ENCODE data around the gene SEZ6L. TPM values are rescaled to one million over a fixed set of nuclear protein-coding genes. Genes with fewer than 3 reads are reported as not detected.

The SEZ6L gene
- polyA plus RNA-seq, 2 of the 4 experiments (the other 2 are of a cell fraction) = not detected

DNA sequence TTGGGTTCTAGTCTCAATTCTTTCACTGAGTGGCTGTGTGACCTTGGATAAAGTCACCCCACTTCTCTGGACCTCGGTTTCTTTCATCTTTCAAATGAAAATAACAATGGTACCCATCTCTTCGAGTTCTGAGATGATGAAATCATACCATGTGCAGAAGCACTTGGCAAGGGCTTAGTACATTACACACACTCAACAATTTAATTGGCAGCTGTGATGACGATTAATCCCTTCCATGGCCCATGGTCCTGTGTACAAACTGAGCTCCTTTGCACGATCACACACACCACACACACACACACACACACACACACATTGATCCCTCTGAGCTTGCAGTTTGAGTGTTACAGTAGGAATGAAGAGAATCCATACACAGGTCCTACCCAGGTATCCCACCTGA lies 156.4 kb downstream of the SEZ6L start:
- no peak for ATAC-seq
- no peak for DNase-seq (ENCODE audit: low read depth in 1 of 2, low spot score in 1 of 2)
- no peaks in the 10 kb centered on the region for H3K9me3 ChIP-seq

DNA sequence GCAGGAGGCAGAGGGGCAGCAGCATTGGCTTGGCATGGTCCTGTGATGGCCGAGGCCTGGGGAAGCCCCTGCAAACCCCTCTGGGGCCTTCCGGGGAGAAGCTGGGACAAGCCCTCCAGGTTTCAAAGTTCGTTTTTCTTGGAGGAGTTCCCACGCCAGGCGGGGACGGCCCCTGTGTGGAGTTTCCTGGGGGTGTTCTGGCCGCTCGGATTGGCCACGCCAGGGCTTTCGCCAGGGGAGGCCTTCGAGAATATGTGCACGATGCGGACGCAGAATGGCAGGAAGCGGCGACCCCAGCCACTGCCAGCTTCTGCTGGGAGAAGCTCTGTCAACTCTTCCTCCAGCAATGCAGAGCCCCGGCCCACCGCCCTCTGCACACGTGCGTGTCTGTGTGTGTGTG lies 157.5 kb downstream of the SEZ6L start:
- ATAC-seq (no peak), DNase-seq (ENCODE audit: low read depth in 1 of 2, low spot score in 1 of 2) (no peak), FAIRE-seq (no peak)
- Histone ChIP-seq H3K27ac (no peak overlapping the region), H3K4me1 (no peaks in the 10 kb centered on the region), H3K9me3 (no peaks in the 10 kb centered on the region), H3K4me2 (no peak overlapping the region), H3K4me3 (no peak overlapping the region)
- ChIA-PET POLR2A (no interaction called here), CTCF (interaction anchor here (1.3 kb wide), 1 partner anchor 153 kb away, joined by 3 read pairs; no protein-coding TSS in a partner anchor)
- TF ChIP-seq, protein P1, sequence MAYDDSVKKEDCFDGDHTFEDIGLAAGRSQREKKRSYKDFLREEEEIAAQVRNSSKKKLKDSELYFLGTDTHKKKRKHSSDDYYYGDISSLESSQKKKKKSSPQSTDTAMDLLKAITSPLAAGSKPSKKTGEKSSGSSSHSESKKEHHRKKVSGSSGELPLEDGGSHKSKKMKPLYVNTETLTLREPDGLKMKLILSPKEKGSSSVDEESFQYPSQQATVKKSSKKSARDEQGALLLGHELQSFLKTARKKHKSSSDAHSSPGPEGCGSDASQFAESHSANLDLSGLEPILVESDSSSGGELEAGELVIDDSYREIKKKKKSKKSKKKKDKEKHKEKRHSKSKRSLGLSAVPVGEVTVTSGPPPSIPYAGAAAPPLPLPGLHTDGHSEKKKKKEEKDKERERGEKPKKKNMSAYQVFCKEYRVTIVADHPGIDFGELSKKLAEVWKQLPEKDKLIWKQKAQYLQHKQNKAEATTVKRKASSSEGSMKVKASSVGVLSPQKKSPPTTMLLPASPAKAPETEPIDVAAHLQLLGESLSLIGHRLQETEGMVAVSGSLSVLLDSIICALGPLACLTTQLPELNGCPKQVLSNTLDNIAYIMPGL (CRISPR knock-in tag; IDR thresholded peaks at IDR 0.05; ENCODE audit: borderline replicate concordance) = no peak
- TF ChIP-seq RARB (CRISPR knock-in tag; IDR thresholded peaks at IDR 0.05) = no peak
- no peak for TF ChIP-seq NPAS2 (CRISPR knock-in tag; IDR thresholded peaks at IDR 0.05; ENCODE audit: borderline replicate concordance)
- 36% methylated on average over 3 of the region's 20 CpGs for WGBS (ENCODE audit: missing lambda C conversion rate)

More for the DNA sequence above, 156.4 kb downstream of the SEZ6L start:
- TF ChIP-seq REST (IDR thresholded peaks at IDR 0.05) (no peak), ELK1 (IDR thresholded peaks at IDR 0.05; ENCODE audit: low read depth, low read length) (no peak), KDM1A (IDR thresholded peaks at IDR 0.05; ENCODE audit: low read depth) (no peak), MYC (IDR thresholded peaks at IDR 0.05; ENCODE audit: borderline replicate concordance, low read length) (no peak)
- 3% methylated on average over 4 of the region's 4 CpGs for WGBS (ENCODE audit: missing lambda C conversion rate)
- ChIA-PET POLR2A (no interaction called here), CTCF (interaction anchor here (0.8 to 1.9 kb wide), 3 partner anchors 9 to 153 kb away, joined by 3 to 5 read pairs (median 3); no protein-coding TSS in a partner anchor)
- Histone ChIP-seq H3K27ac (no peak overlapping the region), H3K4me3 (no peak overlapping the region), H3K4me1 (no peaks in the 10 kb centered on the region), H3K4me2 (no peak overlapping the region)
- no peak for FAIRE-seq

DNA sequence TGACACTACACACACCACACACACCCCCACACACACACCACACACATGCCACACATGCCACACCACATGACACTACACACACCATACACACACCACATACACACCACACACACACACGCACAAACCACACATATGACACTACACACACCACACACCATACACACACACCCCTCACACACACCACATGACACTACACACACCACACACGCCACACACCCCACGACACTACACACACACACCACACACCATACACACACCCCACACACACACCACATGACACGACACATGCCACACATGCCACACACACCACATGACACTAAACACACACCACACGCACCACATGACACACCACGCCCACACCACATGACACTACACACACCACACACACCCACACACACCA lies 158.0 kb downstream of the SEZ6L start:
- no peaks in the 10 kb centered on the region for H3K9me3 ChIP-seq
- ChIA-PET CTCF (interaction anchor here (1.3 kb wide), 1 partner anchor 154 kb away, joined by 3 read pairs; no protein-coding TSS in a partner anchor), POLR2A (no interaction called here)
- H3K4me3 ChIP-seq = no peak overlapping the region
- H3K27ac ChIP-seq = no peak overlapping the region
- no peaks in the 10 kb centered on the region for H3K4me1 ChIP-seq
- no peak overlapping the region for H3K4me2 ChIP-seq
- DNase-seq (ENCODE audit: low read depth in 1 of 2, low spot score in 1 of 2) = no peak
- no peak for FAIRE-seq
- 22% methylated on average over 6 of the region's 6 CpGs for WGBS (ENCODE audit: missing lambda C conversion rate)
- no peak for TF ChIP-seq PHF8 (IDR thresholded peaks at IDR 0.05; ENCODE audit: borderline replicate concordance, low read depth)
- TF ChIP-seq, protein P2, sequence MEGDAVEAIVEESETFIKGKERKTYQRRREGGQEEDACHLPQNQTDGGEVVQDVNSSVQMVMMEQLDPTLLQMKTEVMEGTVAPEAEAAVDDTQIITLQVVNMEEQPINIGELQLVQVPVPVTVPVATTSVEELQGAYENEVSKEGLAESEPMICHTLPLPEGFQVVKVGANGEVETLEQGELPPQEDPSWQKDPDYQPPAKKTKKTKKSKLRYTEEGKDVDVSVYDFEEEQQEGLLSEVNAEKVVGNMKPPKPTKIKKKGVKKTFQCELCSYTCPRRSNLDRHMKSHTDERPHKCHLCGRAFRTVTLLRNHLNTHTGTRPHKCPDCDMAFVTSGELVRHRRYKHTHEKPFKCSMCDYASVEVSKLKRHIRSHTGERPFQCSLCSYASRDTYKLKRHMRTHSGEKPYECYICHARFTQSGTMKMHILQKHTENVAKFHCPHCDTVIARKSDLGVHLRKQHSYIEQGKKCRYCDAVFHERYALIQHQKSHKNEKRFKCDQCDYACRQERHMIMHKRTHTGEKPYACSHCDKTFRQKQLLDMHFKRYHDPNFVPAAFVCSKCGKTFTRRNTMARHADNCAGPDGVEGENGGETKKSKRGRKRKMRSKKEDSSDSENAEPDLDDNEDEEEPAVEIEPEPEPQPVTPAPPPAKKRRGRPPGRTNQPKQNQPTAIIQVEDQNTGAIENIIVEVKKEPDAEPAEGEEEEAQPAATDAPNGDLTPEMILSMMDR (IDR thresholded peaks at IDR 0.05) = no peak
- no peak for TF ChIP-seq RAD21 (conservative IDR thresholded peaks at IDR 0.05 in 1 of 2, IDR thresholded peaks at IDR 0.05 in 1 of 2)
- TF ChIP-seq ZSCAN20 (CRISPR knock-in tag; IDR thresholded peaks at IDR 0.05) = no peak
- TF ChIP-seq CBX2 (IDR thresholded peaks at IDR 0.05; ENCODE audit: borderline replicate concordance, low read depth) = no peak
- TF ChIP-seq ELK1 (IDR thresholded peaks at IDR 0.05; ENCODE audit: low read depth, low read length) = no peak
- TF ChIP-seq FOXS1 (CRISPR knock-in tag; IDR thresholded peaks at IDR 0.05) = no peak
- TF ChIP-seq SREBF2 (IDR thresholded peaks at IDR 0.05) = no peak
- TF ChIP-seq NPAS2 (CRISPR knock-in tag; IDR thresholded peaks at IDR 0.05; ENCODE audit: borderline replicate concordance) = no peak
- no peak for TF ChIP-seq CBX8 (IDR thresholded peaks at IDR 0.05)
- no peak for TF ChIP-seq TP53 (CRISPR knock-in tag; IDR thresholded peaks at IDR 0.05)
- no peak for ATAC-seq

Data from A549 (cell line).